ENCODE results near the gene CST7.

GRCh38 chr20:24983896-24984295 is 34.8 kb downstream of the CST7 start:
- no peak for TF ChIP-seq CTCF (IDR thresholded peaks at IDR 0.05; ENCODE audit: borderline replicate concordance, extremely low read depth, low read length, poor library complexity, severe bottlenecking)
- TF ChIP-seq EZH2 (IDR thresholded peaks at IDR 0.05; ENCODE audit: borderline replicate concordance, low read depth, low read length, severe bottlenecking): no peak

Data from DND-41 (cell line).